Activated effector memory CD4-positive, alpha-beta T cell treated with anti-CD3 and anti-CD28 coated beads, Interleukin-2, amount 50 U/mL, for 16 hours (primary cell): ENCODE data around the gene MINK1.

Experiments used
- DNase-seq: peaks from one replicate; pipeline ENCODE4 v3.0.0-alpha.2; 2020

The MINK1 gene

GRCh38 chr17:4880857-4881256, 47.7 kb downstream of the MINK1 start:
- DNase-seq: no peak

GRCh38 chr17:4881761-4882555, 48.8 kb downstream of the MINK1 start:
- peak; percentile 87 for DNase-seq

GRCh38 chr17:4884489-4884888, 51.3 kb downstream of the MINK1 start:
- DNase-seq: no peak

- no peak for DNase-seq
These were observed 53.7 kb downstream of the MINK1 start for GRCh38 chr17:4886830-4887229.

GRCh38 chr17:4887581-4887980, 54.4 kb downstream of the MINK1 start:
- no peak for DNase-seq

GRCh38 chr17:4891411-4892410, 58.6 kb downstream of the MINK1 start:
- DNase-seq: no peak

- DNase-seq: no peak
These were observed 59.5 kb downstream of the MINK1 start for GRCh38 chr17:4892499-4893221.

GRCh38 chr17:4893272-4893671, 60.1 kb downstream of the MINK1 start:
- no peak for DNase-seq

- DNase-seq: no peak
These were observed 60.8 kb downstream of the MINK1 start for GRCh38 chr17:4893721-4894560.

- no peak for DNase-seq
These were observed 62.0 kb downstream of the MINK1 start for GRCh38 chr17:4895121-4895520.

- DNase-seq: no peak
These were observed 62.7 kb downstream of the MINK1 start for GRCh38 chr17:4895657-4896331.

GRCh38 chr17:4896332-4897197, 63.4 kb downstream of the MINK1 start:
- DNase-seq: no peak

GRCh38 chr17:4897198-4897687, 64.1 kb downstream of the MINK1 start:
- no peak for DNase-seq

GRCh38 chr17:4897785-4898184, 64.6 kb downstream of the MINK1 start:
- DNase-seq: no peak

- no peak for DNase-seq
These were observed 65.2 kb downstream of the MINK1 start for GRCh38 chr17:4898351-4898750.

- DNase-seq: no peak
These were observed 65.8 kb downstream of the MINK1 start for GRCh38 chr17:4898927-4899326.

- DNase-seq: peak; percentile 98
These were observed 66.4 kb downstream of the MINK1 start, which contains the start of gene C17orf107 for GRCh38 chr17:4899341-4900230. TSS of gene C17orf107 (plus strand) at chr17:4899536. CDS start at chr17:4899763, 227 bp downstream.

GRCh38 chr17:4900231-4901107, 67.3 kb downstream of the MINK1 start:
- peak; percentile 84 for DNase-seq
